NCI-H2107 (cell line): ENCODE data around the gene ANXA11.

ENCODE experiments used
- DNase-seq: peaks from one replicate; lab custom pipeline; 2025; lab: John Stamatoyannopoulos, UW

Gene ANXA11

DNA sequence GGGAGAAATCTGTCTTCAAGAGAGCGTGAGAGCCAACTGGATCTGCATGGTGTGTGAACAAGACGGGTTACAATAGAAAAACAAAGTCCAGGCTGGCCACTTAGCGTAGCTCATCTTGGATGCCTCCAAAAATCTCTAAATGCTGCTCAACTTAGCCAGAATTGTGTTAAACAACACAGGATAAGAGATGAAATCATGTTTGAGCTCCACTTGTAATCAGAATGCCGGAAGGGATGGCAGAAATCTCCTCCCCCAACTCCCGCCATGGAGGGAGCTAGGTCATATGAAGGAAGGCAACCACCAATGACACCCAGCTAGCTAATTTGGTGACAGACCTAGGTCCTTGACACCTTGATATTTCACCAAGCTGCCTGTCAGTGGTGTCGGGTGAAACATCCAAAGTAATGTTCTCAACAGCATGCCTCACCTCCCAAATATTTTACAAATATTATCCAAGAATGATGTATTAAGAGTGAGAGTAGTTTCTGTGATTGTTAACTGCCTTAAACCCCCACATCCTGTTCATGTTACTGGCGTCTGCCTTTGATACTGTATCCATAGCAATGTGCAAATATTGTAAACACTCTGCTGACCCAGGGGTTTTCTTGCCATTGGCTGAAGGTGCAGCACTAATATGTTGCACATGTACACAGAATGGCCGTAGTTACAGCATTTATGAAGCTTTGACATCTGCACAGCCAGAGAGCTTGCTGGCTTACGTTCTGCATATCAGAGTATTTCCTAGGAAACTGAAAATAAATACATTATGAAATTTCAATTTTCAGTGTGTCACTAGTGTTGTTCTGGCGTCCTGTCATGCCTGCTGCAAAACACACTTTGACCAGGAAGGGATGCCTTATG is 101.0 kb downstream of the ANXA11 start:
- no peak for DNase-seq
